Stimulated activated CD4-positive, alpha-beta T cell treated with anti-CD3 and anti-CD28 coated beads, Interleukin-12 subunit alpha, Interleukin-12 subunit beta, amount 100 ng/mL, for 4 hours (primary cell): Measurements from ENCODE around the gene ZNF778.
"Not testable (repeated sequence)": the region's sequence is repeated elsewhere in the genome, so short reads cannot be mapped to it uniquely, and the experiment has no call there.

Experiments
- DNase-seq: peaks from one replicate; pipeline ENCODE4 v3.0.0-alpha.2; 2020

ZNF778 gene

DNA sequence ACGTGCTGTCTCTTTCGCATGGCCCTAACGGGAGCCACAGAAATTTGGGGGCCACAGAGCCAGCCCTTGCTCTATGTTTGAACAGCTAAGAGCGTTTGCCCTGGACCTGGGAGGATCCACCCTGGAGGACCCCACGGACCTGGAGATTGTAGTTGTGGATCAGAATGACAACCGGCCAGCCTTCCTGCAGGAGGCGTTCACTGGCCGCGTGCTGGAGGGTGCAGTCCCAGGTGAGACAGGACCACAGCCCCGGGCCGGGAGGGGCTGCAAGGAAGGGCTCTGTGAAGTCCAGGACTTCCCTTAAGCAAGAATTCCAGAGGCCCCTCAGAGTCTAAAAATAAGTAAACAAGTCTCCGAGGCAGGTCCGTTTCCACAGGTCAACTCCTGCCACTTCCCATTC is 34.0 kb upstream of the ZNF778 start:
- no peak for DNase-seq

DNA sequence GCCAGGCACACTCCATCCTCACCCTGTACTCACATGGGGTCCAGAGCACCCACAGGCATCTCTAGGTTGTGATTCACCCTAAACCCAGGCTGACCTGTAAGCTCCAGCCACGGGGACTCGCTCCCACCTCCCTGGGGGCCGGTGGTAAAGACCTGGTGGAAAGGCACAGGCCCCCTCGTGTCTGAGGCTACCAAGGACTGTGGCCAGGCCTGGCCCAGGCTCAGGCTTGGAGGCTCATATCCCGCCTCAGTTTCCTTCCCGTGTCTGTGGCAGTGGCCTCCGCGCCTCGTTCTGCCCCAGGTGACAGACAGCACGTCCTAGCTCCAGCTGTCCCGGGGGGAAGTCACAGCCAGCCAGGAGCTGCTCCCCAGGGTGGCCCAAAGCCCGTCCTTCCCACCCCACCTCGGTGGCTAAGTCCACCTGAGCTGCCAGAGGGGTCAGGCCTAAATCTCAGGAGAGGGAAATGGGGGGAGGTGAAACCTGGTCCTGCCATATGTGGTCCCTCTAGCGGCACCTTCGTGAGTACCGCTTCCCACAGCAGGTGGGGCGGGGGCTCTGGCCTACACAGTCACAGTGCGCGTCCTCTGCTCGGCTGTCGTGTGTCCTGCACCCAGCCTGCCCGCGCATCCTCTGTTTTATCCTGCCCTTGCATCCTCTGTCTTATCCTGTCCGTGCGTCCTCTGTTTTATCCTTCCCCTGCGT is 33.4 kb upstream of the ZNF778 start:
- no peak for DNase-seq

DNA sequence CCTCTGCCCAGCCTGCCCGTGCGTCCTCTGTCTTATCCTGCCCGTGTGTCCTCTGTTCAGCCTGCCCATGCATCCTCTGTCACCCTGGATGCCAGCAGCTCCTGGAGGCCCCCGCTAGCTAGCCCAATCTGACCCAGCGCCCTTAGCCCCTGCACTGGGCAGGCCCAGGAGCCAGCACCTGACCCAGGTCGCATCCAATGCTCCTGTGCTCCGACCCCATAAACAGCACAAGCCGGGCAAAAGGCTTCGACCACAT is 32.9 kb upstream of the ZNF778 start:
- DNase-seq = no peak

DNA sequence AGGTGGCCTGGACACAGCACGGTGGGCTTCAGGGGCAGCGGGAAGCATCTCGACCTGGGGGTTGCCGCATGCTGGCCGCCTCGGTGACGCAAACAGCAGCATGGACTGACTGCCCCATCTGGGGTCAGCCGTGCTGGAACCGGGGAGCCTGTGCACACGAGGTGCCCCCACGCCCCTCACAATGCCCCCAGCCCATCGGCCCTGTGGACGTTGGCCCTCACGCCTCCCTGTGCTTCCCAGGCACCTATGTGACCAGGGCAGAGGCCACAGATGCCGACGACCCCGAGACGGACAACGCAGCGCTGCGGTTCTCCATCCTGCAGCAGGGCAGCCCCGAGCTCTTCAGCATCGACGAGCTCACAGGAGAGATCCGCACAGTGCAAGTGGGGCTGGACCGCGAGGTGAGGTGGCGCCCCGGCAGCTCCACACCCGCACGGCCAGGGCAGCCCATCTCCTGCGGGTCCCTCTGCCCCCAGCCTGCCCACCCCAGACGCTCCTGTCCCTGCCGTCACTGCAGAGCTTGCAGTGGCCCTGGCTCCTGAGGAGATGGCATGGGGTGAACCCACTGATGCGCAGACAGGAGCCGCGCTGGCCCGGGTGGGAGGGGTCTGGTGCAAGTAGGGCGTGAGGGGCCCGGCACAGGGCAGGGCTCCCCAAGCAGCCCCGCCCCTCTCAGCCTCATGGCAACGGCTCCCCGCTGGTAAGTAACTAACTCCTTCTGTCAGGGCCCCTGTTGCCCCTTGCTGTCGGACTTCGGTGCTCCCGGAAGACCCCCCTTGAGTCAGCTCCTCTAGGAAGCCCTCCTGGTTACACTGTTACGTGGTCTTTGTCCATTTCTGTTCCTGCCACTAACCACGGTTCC is 32.3 kb upstream of the ZNF778 start:
- DNase-seq = no peak

DNA sequence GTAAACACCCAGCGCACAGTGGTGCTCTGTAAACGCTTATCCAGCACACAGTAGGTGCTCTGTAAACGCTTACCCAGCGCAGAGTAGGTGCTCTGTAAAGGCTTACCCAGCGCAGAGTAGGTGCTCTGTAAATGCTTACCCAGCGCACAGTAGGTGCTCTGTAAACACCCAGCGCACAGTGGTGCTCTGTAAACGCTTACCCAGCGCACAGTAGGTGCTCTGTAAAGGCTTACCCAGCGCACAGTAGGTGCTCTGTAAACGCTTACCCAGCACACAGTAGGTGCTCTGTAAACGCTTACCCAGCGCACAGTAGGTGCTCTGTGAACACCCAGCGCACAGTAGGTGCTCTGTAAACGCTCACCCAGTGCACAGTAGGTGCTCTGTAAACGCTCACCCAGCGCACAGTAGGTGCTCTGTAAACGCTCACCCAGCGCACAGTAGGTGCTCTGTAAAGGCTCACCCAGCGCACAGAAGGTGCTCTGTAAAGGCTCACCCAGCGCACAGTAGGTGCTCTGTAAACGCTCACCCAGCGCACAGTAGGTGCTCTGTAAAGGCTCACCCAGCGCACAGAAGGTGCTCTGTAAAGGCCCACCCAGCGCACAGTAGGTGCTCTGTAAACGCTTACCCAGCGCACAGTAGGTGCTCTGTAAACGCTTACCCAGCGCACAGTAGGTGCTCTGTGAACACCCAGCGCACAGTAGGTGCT is 31.5 kb upstream of the ZNF778 start:
- not testable (repeated sequence) for DNase-seq

DNA sequence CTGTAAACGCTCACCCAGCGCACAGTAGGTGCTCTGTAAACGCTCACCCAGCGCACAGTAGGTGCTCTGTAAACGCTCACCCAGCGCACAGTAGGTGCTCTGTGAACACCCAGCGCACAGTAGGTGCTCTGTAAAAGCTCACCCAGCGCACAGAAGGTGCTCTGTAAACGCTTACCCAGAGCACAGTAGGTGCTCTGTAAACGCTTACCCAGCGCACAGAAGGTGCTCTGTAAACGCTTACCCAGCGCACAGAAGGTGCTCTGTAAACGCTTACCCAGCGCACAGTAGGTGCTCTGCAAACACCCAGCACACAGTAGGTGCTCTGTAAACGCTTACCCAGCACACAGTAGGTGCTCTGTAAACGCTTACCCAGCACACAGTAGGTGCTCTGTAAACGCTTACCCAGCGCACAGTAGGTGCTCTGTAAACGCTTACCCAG is 30.9 kb upstream of the ZNF778 start:
- DNase-seq = not testable (repeated sequence)

- no peak for DNase-seq
Observed at GRCh38 chr16:89187032-89187769, 30.3 kb upstream of the ZNF778 start.

GRCh38 chr16:89187770-89188392 is 29.6 kb upstream of the ZNF778 start:
- DNase-seq = no peak

GRCh38 chr16:89188471-89189357 is 28.8 kb upstream of the ZNF778 start:
- not testable (repeated sequence) for DNase-seq

- DNase-seq = no peak
Observed at GRCh38 chr16:89189358-89190025, 28.0 kb upstream of the ZNF778 start.

DNA sequence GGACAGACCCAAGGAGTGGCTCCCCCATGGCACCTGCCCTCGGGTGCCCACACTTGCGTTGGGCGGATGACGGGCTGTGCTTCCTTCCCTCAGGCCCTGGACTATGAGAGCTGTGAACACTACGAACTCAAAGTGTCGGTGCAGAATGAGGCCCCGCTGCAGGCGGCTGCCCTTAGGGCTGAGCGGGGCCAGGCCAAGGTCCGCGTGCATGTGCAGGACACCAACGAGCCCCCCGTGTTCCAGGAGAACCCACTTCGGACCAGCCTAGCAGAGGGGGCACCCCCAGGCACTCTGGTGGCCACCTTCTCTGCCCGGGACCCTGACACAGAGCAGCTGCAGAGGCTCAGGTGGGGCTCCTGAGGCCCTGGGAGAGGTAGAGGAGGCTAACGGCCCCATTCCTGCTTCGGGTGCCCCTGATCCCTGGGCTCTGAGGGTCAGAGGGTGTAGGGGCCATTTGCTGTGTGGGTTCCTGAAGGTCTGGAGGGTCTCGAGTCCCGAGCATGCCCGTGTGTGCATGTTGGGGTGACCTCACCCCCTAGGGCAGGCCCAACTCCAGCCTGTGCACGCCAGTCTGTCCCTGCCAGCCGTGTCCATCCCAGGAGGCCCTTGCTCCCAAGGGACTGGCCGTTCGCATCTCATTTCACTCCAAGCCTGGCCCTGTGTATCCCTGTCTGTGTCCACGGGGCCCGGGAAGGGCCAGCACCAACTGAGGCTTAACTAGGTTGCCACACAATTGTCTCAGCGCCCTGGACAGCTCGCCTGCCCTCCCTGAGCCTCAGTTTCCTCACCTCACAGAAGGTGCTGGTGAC is 27.1 kb upstream of the ZNF778 start:
- no peak for DNase-seq

- no peak for DNase-seq
Observed at GRCh38 chr16:89191033-89191900, 26.2 kb upstream of the ZNF778 start.

GRCh38 chr16:89191901-89192185 is 25.7 kb upstream of the ZNF778 start:
- no peak for DNase-seq

- DNase-seq = peak; percentile 67
Observed at GRCh38 chr16:89192186-89192955, 25.1 kb upstream of the ZNF778 start.

GRCh38 chr16:89192956-89193575 is 24.4 kb upstream of the ZNF778 start:
- DNase-seq = no peak

- DNase-seq = no peak
Observed at GRCh38 chr16:89193576-89194293, 23.8 kb upstream of the ZNF778 start.
